Tibial nerve (tissue), 4 donors: ENCODE results near the gene CEP112. TPM values are rescaled to one million over a fixed set of nuclear protein-coding genes. Genes with fewer than 3 reads are reported as not detected.

ENCODE experiments used
- DNase-seq, 2 donors: peaks; one replicate each; pipeline ENCODE4 v3.0.0-alpha.2; 2019; ENCODE audit warnings: low spot score in 2 of 2
- H3K27ac ChIP-seq, 4 donors: fragments of 200-600 bp; sonication (generic) in 3 of 4; one replicate each; pipeline ENCODE4 v1.5.1; 2017 to 2019; ENCODE audit warnings: mild to moderate bottlenecking in 1 of 4
- H3K27me3 ChIP-seq, 2 donors: fragments of 200-600 bp; sonication (generic) in 1 of 2; one replicate each; pipeline versions ENCODE4 v1.5.1 to v1.6.0; 2017 to 2019
- H3K36me3 ChIP-seq, 3 donors: fragments of 200-600 bp; sonication (generic); one replicate each; pipeline ENCODE4 v1.5.1; 2018 to 2019
- H3K4me1 ChIP-seq, 4 donors: fragments of 200-600 bp; sonication (generic) in 3 of 4; one replicate each; pipeline ENCODE4 v1.5.1; 2017 to 2019
- H3K4me3 ChIP-seq, 4 donors: fragments of 200-600 bp; sonication (generic) in 3 of 4; one replicate each; pipeline ENCODE4 v1.5.1; 2017 to 2019; ENCODE audit warnings: mild to moderate bottlenecking in 1 of 4, moderate library complexity in 1 of 4
- H3K9me3 ChIP-seq, 4 donors: fragments of 200-600 bp; sonication (generic) in 3 of 4; one replicate each; pipeline ENCODE4 v1.5.1; 2017 to 2019
- EP300 ChIP-seq, 2 donors: sonication (generic); formaldehyde crosslinking; IDR thresholded peaks; one replicate each; pipeline ENCODE4 v1.6.1; 2017; ENCODE audit warnings: antibody characterized with exemption in 2 of 2, mild to moderate bottlenecking in 1 of 2
- POLR2A ChIP-seq, 2 donors: fragments of 450-650 bp; IDR thresholded peaks; one replicate each; pipeline ENCODE4 v1.6.1; 2017; ENCODE audit warnings: antibody characterized with exemption in 2 of 2, mild to moderate bottlenecking in 2 of 2, moderate library complexity in 2 of 2
- WGBS, 2 donors: methylation state at CpG; one replicate each; pipeline ENCODE4 v1.1.5; 2018; 5-methylcytosine and 5-hydroxymethylcytosine counted together
- total RNA-seq, 4 donors: library from RNA; depleted of rRNA; stranded (reverse); fragments of >200 nt; gene quantifications; one replicate each; pipeline ENCODE4 v1.1.0, GENCODE V29; 2016
- TF ChIP-seq, protein P1 (sequence below), 5 experiments: fragments of 200-600 bp in 3 of 5; fragments of 450-650 bp in 2 of 5; sonication (generic) in 3 of 5; IDR thresholded peaks; one replicate each; pipeline ENCODE4 v1.5.1; 2016 to 2019; ENCODE audit warnings: antibody characterized with exemption in 5 of 5, mild to moderate bottlenecking in 3 of 5, moderate library complexity in 2 of 5

CEP112 gene
- total RNA-seq, 4 donors from 2014 or later = 26.0 to 46.8 (median 34.2) TPM

DNA sequence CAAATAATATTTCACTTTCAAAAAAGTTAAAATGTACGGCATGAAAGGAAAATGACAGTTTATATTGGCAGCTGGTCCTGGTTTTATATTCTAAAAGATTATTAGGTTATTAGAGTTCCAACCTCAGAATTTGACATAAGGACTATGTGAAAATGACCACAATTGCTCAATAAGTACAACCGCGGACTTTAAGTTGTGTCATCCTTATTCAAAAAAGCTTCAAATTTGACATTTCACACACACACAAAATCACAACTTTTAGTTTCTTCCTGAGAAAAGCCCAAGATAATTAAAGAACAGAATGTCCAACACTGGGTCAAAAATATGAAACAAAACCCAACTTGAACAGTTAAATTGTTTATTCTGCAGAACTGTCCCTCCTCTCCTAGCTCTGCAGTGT, 497.3 kb downstream of the CEP112 start:
- no peak for DNase-seq
- Histone ChIP-seq H3K27me3 (no peaks in the 10 kb centered on the region), H3K4me3 (no peak overlapping the region), H3K27ac (no peak overlapping the region), H3K36me3 (no peaks in the 10 kb centered on the region), H3K4me1 (no peaks in the 10 kb centered on the region), H3K9me3 (no peaks in the 10 kb centered on the region)
- WGBS, 2 donors = 89 to 90% methylated on average over 3 of the region's 3 CpGs
- TF ChIP-seq, protein P1, sequence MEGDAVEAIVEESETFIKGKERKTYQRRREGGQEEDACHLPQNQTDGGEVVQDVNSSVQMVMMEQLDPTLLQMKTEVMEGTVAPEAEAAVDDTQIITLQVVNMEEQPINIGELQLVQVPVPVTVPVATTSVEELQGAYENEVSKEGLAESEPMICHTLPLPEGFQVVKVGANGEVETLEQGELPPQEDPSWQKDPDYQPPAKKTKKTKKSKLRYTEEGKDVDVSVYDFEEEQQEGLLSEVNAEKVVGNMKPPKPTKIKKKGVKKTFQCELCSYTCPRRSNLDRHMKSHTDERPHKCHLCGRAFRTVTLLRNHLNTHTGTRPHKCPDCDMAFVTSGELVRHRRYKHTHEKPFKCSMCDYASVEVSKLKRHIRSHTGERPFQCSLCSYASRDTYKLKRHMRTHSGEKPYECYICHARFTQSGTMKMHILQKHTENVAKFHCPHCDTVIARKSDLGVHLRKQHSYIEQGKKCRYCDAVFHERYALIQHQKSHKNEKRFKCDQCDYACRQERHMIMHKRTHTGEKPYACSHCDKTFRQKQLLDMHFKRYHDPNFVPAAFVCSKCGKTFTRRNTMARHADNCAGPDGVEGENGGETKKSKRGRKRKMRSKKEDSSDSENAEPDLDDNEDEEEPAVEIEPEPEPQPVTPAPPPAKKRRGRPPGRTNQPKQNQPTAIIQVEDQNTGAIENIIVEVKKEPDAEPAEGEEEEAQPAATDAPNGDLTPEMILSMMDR (IDR thresholded peaks at IDR 0.05) = no peak
- TF ChIP-seq EP300 (IDR thresholded peaks at IDR 0.05) = no peak
- TF ChIP-seq POLR2A (IDR thresholded peaks at IDR 0.05) = no peak

DNA sequence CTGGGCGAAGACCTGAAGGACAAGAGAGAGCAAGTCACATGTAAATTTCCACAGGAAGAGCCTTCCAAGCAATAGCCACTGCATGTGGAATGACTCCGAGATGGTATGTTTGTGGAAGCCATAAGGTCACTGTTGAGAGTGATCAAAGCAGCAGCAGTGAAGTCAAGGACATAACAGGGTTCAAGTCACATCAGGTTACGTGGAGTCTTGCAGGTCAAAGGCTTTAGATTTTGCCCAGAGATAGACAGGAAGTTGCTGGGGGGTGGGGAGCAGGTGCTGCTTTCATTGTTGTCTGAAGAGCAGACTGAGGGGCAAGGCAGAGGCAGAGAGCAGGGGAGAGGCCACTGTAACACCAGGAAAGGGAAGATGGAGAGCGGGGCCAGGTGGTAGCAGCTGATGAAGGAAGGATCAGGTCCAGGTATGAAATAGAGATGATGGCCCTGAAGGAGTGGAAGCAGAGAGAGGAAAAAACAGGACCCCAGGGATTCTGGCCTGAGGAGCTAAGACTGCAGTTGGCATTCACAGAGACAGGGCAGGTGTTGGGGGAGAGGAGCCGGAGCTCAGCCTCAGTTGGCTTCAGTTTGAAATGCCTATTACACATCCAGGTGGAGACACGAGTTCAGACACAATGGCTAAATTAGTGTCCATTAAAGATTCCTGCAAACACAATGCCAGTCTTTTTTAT, 501.2 kb downstream of the CEP112 start:
- H3K4me3 ChIP-seq = no peak overlapping the region
- no peaks in the 10 kb centered on the region for H3K4me1 ChIP-seq
- H3K9me3 ChIP-seq = no peaks in the 10 kb centered on the region
- H3K27me3 ChIP-seq = no peaks in the 10 kb centered on the region
- peaks cover 0 to 9% (median 0%) of the 10 kb centered on the region in 3 donors for H3K36me3 ChIP-seq
- TF ChIP-seq, protein P1 (IDR thresholded peaks at IDR 0.05) = no peak
- TF ChIP-seq POLR2A (IDR thresholded peaks at IDR 0.05) = no peak
- TF ChIP-seq EP300 (IDR thresholded peaks at IDR 0.05) = no peak
- WGBS, 2 donors = 81 to 83% methylated on average over 6 of the region's 6 CpGs
- no peak for DNase-seq
- no peak overlapping the region for H3K27ac ChIP-seq

DNA sequence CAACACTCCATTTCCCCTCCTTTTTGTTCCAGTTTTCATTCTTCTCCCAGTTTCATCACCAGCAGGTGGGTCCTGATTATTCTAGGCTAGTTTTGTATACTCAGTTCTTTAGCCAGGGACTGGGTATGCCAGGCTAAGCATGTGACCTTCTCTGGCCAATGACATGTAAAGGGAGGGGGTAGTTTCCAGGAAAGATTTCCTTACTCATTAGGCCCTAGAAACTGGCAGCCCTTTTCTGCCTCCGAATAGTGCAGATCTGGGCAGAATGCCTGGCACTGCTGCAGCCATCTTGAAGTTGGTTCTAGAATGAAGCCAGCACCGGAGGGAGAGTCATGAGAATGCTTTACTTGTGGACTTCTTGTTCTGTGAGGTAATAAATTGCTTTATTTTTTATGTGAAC, 503.6 kb downstream of the CEP112 start:
- no peaks in the 10 kb centered on the region for H3K4me1 ChIP-seq
- H3K9me3 ChIP-seq = no peaks in the 10 kb centered on the region
- no peak overlapping the region for H3K4me3 ChIP-seq
- peaks cover 0 to 9% (median 0%) of the 10 kb centered on the region in 3 donors for H3K36me3 ChIP-seq
- no peak overlapping the region for H3K27ac ChIP-seq
- DNase-seq = no peak
- no peaks in the 10 kb centered on the region for H3K27me3 ChIP-seq
- no peak for TF ChIP-seq EP300 (IDR thresholded peaks at IDR 0.05)
- no peak for TF ChIP-seq POLR2A (IDR thresholded peaks at IDR 0.05)
- TF ChIP-seq, protein P1 (IDR thresholded peaks at IDR 0.05) = no peak
- 89 to 93% methylated on average over 2 of the region's 2 CpGs for WGBS, 2 donors

DNA sequence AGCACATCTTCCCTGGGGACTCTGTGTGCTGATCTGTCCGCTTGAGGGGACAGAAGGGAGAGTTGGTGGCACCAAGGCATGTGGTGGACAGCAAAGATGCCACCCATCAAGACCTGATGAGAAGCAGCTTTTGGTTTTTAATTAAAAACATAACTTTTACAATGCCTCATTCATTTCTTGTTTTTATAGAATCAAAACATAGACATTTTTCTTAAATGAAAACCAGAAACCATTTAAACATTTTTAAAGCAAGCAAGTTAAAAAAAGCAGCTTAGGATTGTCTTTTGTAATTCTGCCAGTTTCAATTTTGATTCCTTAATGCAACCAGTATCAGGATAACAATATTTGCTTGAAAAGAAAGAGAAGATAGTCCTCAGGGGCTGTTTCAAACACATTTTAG, 506.8 kb downstream of the CEP112 start:
- Histone ChIP-seq H3K27me3 (no peaks in the 10 kb centered on the region), H3K9me3 (no peaks in the 10 kb centered on the region), H3K4me1 (no peaks in the 10 kb centered on the region), H3K36me3 (peaks cover 0 to 9% (median 0%) of the 10 kb centered on the region in 3 donors), H3K27ac (no peak overlapping the region), H3K4me3 (no peak overlapping the region)
- 81 to 82% methylated on average over 1 of the region's 1 CpG for WGBS, 2 donors
- TF ChIP-seq POLR2A (IDR thresholded peaks at IDR 0.05) = no peak
- no peak for DNase-seq

DNA sequence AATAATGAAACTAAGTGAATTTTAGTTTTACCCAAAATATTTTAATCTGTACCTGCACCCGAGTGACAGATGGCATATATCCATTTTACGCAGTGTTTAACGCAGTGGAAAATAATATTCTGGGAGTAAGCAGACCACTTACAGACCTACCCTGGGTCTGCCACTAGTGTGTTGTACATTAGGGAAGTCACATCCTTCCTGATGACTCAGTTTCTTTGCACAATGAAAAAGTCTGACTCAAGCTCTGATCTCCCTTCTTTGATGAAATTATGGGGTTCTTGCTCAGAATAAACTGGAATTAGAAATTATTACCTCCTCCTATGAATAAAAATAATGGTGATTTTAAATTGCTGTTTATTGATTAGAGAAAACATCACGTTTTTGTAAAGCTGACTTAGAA, 507.3 kb downstream of the CEP112 start:
- H3K4me1 ChIP-seq = peaks cover 0 to under 1% (median 0%) of the 10 kb centered on the region in 4 donors
- H3K27me3 ChIP-seq = no peaks in the 10 kb centered on the region
- TF ChIP-seq, protein P1 (IDR thresholded peaks at IDR 0.05) = no peak
- TF ChIP-seq EP300 (IDR thresholded peaks at IDR 0.05) = no peak
- no peak for TF ChIP-seq POLR2A (IDR thresholded peaks at IDR 0.05)
- no peak for DNase-seq
- H3K36me3 ChIP-seq = peaks cover 0 to 9% (median 0%) of the 10 kb centered on the region in 3 donors
- no peak overlapping the region for H3K27ac ChIP-seq
- no peaks in the 10 kb centered on the region for H3K9me3 ChIP-seq
- H3K4me3 ChIP-seq = no peak overlapping the region
- 83 to 84% methylated on average over 4 of the region's 4 CpGs for WGBS, 2 donors
